ENCODE results near the gene FOXO1.

Gene FOXO1

DNA sequence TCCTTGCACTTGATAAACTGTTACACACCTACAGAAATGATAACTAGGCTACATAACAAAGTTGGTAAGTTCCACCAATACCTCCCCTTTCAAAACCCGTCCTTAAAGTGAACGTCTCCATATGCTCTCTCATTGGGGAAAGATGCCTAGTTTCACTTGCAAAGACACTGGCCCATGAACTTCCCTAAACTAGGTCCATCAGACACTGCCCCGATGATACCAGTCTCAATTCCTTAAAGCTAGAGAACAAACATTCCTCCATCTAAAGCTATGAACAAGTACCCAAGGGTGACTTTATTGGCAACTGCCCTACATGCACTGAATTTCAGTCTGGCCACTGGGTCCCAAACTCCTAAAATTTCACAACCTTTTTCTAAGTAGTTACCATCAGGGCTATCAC is 39.9 kb downstream of the FOXO1 start:
- H3K4me2 ChIP-seq (ENCODE audit: low read depth, low read length, poor library complexity, severe bottlenecking), result peak overlapping the region; percentile 29
- H3K4me3 ChIP-seq (ENCODE audit: insufficient read depth, low read length, poor library complexity, severe bottlenecking), result no peak overlapping the region
- peaks cover 76% of the 10 kb centered on the region for H4K20me1 ChIP-seq (ENCODE audit: low read depth, low read length)
- H3K27ac ChIP-seq (ENCODE audit: low read depth, low read length), result no peak overlapping the region
- H2AFZ ChIP-seq (ENCODE audit: low read depth, low read length, severe bottlenecking), result no peak overlapping the region
- peaks cover 100% of the 10 kb centered on the region for H3K79me2 ChIP-seq (ENCODE audit: insufficient read depth, low read length)
- TF ChIP-seq, protein P1, sequence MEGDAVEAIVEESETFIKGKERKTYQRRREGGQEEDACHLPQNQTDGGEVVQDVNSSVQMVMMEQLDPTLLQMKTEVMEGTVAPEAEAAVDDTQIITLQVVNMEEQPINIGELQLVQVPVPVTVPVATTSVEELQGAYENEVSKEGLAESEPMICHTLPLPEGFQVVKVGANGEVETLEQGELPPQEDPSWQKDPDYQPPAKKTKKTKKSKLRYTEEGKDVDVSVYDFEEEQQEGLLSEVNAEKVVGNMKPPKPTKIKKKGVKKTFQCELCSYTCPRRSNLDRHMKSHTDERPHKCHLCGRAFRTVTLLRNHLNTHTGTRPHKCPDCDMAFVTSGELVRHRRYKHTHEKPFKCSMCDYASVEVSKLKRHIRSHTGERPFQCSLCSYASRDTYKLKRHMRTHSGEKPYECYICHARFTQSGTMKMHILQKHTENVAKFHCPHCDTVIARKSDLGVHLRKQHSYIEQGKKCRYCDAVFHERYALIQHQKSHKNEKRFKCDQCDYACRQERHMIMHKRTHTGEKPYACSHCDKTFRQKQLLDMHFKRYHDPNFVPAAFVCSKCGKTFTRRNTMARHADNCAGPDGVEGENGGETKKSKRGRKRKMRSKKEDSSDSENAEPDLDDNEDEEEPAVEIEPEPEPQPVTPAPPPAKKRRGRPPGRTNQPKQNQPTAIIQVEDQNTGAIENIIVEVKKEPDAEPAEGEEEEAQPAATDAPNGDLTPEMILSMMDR (IDR thresholded peaks at IDR 0.05; ENCODE audit: insufficient read depth, low read length, poor library complexity, severe bottlenecking), result no peak
- no peak for TF ChIP-seq EZH2phosphoT487 (conservative IDR thresholded peaks at IDR 0.05; ENCODE audit: low read length)
- no peak overlapping the region for H3K9ac ChIP-seq (ENCODE audit: low read length)
- no peaks in the 10 kb centered on the region for H3K9me2 ChIP-seq (replicated peaks; ENCODE audit: insufficient read depth, low read length)
- H3K36me3 ChIP-seq (ENCODE audit: low read length), result peaks cover 15% of the 10 kb centered on the region; the same call in 1 of the 2 replicates
- peaks cover 28% of the 10 kb centered on the region for H3F3A ChIP-seq (ENCODE audit: insufficient read depth)
- no peaks in the 10 kb centered on the region for H3K27me3 ChIP-seq (ENCODE audit: low read length)
- no peaks in the 10 kb centered on the region for H3K9me3 ChIP-seq (ENCODE audit: insufficient read depth, low read length)

DNA sequence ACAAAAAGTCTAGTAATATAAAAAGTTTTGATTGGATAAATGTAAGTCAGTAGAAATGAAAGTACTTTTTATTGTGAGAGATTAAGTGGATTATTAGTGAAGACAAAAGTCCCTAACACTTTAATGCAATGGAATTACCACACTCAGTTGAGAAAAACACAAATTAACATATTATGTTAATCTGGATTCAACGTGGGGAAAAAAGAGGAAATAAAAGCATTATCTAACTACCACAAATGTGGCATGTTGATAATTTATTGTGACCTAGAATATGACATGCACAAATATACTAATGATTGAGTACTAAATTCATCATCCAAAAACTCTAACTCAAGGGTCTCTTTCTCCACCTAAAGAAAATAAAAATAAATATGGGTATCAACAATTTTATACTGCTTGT is 41.5 kb downstream of the FOXO1 start:
- TF ChIP-seq, protein P1 (IDR thresholded peaks at IDR 0.05; ENCODE audit: insufficient read depth, low read length, poor library complexity, severe bottlenecking), result no peak
- TF ChIP-seq EZH2phosphoT487 (conservative IDR thresholded peaks at IDR 0.05; ENCODE audit: low read length), result no peak
- peaks cover 12% of the 10 kb centered on the region; the same call in 1 of the 2 replicates for H3K36me3 ChIP-seq (ENCODE audit: low read length)
- no peak overlapping the region for H3K4me3 ChIP-seq (ENCODE audit: insufficient read depth, low read length, poor library complexity, severe bottlenecking)
- H3K27me3 ChIP-seq (ENCODE audit: low read length), result no peaks in the 10 kb centered on the region
- H4K20me1 ChIP-seq (ENCODE audit: low read depth, low read length), result peaks cover 75% of the 10 kb centered on the region
- no peaks in the 10 kb centered on the region for H3K9me2 ChIP-seq (replicated peaks; ENCODE audit: insufficient read depth, low read length)
- H3K9me3 ChIP-seq (ENCODE audit: insufficient read depth, low read length), result no peaks in the 10 kb centered on the region
- H3F3A ChIP-seq (ENCODE audit: insufficient read depth), result peaks cover 22% of the 10 kb centered on the region
- H3K4me2 ChIP-seq (ENCODE audit: low read depth, low read length, poor library complexity, severe bottlenecking), result peak overlapping the region; percentile 29
- H3K79me2 ChIP-seq (ENCODE audit: insufficient read depth, low read length), result peaks cover 100% of the 10 kb centered on the region
- H3K9ac ChIP-seq (ENCODE audit: low read length), result no peak overlapping the region
- no peak overlapping the region for H2AFZ ChIP-seq (ENCODE audit: low read depth, low read length, severe bottlenecking)
- peak overlapping the region; percentile 30; the same call in 1 of the 2 replicates for H3K27ac ChIP-seq (ENCODE audit: low read depth, low read length)

DNA sequence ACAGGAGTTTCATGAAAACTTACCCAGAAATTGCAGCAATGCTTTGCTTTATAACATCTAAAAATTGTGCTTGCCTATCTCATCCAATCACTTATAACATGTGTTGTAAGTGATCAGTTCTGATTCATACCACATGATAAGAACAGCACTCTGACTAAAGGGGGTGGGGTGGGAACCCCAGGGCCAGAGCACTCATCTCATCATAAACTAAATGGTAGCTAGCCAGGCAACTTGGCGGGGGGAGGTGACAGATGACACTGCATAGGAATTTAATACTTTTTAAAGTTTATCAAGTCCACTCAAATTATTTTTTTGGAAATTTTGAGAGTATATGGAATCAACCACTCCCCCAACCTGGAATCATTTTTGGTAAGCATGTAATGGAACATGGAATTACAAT is 42.1 kb downstream of the FOXO1 start:
- H4K20me1 ChIP-seq (ENCODE audit: low read depth, low read length), result peaks cover 72% of the 10 kb centered on the region

More for the DNA sequence above, 42.1 kb downstream of the FOXO1 start:
- Histone ChIP-seq H2AFZ (ENCODE audit: low read depth, low read length, severe bottlenecking) (no peak overlapping the region), H3K27ac (ENCODE audit: low read depth, low read length) (no peak overlapping the region), H3K4me3 (ENCODE audit: insufficient read depth, low read length, poor library complexity, severe bottlenecking) (no peak overlapping the region), H3K9ac (ENCODE audit: low read length) (no peak overlapping the region), H3K79me2 (ENCODE audit: insufficient read depth, low read length) (peaks cover 100% of the 10 kb centered on the region), H3K27me3 (ENCODE audit: low read length) (no peaks in the 10 kb centered on the region), H3F3A (ENCODE audit: insufficient read depth) (peaks cover 16% of the 10 kb centered on the region; the same call in 1 of the 2 replicates), H3K9me3 (ENCODE audit: insufficient read depth, low read length) (no peaks in the 10 kb centered on the region), H3K4me2 (ENCODE audit: low read depth, low read length, poor library complexity, severe bottlenecking) (no peak overlapping the region), H3K9me2 (replicated peaks; ENCODE audit: insufficient read depth, low read length) (no peaks in the 10 kb centered on the region), H3K36me3 (ENCODE audit: low read length) (peaks cover 12% of the 10 kb centered on the region; the same call in 1 of the 2 replicates)
- TF ChIP-seq EZH2phosphoT487 (conservative IDR thresholded peaks at IDR 0.05; ENCODE audit: low read length), result no peak
- TF ChIP-seq, protein P1 (IDR thresholded peaks at IDR 0.05; ENCODE audit: insufficient read depth, low read length, poor library complexity, severe bottlenecking), result no peak

Data from SU-DHL-6 (cell line).